ENCODE measurements around the gene ZNF74.

The ZNF74 gene

DNA sequence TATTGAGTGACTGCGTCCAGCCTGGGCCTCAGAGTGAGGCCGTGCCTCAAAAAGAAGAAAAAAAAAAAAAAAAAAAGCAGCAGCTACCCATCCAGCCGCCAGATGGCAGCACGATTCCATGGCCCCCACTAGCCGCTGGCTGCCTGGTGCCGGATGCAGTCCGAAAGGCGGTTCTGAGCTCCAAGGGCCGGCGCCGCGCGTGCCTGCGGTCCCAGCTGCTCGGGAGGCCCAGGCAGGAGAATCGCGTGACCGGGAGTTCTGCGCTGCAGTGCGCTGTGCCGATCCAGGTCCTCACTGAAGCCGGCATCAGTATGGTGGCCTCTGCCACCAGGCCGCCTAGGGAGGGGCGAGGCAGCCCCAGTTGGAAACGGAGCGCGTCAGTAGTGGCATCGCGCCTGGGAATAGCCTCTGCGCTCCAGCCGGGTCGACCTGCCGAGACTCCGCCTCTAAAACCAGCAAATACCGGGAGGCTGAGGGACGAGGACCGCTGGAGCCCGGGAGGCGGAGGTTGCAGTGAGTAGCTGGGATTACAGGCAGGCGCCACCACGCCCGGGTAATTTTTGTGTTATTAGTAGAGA lies 24.3 kb downstream of the ZNF74 start:
- DNase-seq (ENCODE audit: low spot score) (peak; percentile 93), FAIRE-seq (peak; percentile 94)

GRCh38 chr22:20419664-20419951 lies 25.7 kb downstream of the ZNF74 start:
- FAIRE-seq (peak; percentile 86), DNase-seq (ENCODE audit: low spot score) (no peak)

GRCh38 chr22:20420157-20420842 lies 26.3 kb downstream of the ZNF74 start:
- FAIRE-seq (peak; percentile 65), DNase-seq (ENCODE audit: low spot score) (no peak)

- peak; percentile 65 for FAIRE-seq
Measured at GRCh38 chr22:20421507-20421874, 27.5 kb downstream of the ZNF74 start.

GRCh38 chr22:20422271-20423007 lies 28.5 kb downstream of the ZNF74 start:
- DNase-seq (ENCODE audit: low spot score) (no peak), FAIRE-seq (peak; percentile 95)

More at GRCh38 chr22:20421507-20421874, 27.5 kb downstream of the ZNF74 start:
- no peak for DNase-seq (ENCODE audit: low spot score)

DNA sequence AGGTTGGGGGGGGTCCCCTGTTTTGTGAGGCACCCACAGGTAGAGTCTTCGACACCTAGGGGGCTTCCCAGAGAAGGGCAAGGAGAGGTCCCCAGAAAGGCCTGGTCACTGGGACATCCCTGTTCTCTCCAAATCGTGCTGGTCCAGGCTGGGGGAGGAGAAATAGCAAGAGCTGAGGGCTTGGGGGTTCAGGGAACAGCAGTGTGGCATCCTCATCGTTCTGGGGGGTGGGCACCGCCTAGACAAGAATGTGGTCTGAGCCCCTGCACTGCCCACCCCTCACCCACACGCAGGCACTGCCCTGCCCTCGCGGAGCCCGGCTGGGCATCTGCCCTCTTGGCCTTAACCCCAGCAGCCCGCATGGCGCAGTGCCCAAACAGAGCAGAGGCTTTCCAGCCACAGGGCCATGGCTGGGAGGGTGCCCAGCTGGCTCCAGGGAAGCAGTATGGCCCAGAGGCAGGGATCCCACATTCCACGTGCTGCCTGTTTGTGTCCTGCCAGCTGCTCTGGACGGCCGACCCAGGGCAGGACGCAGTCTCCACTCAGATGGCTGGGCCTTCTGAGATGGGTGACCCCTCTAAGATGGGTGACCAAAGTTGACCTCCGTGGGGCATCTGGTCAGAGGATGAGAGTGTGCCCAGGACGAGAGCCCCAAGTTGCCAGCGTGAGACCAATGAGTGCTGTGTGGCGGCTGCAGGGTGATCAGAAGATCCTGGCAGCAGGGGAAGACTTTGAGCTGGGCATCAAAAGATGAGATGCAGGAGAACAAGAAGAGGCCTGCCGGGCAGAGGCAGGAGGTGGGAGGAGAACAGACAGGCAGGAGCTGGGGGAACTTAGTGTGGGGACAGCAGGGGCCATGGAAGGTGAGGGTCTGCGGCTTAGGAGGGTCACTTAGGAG lies 29.3 kb downstream of the ZNF74 start:
- no peak for DNase-seq (ENCODE audit: low spot score)
- no peak for FAIRE-seq

GRCh38 chr22:20423906-20424551 lies 30.1 kb downstream of the ZNF74 start:
- no peak for DNase-seq (ENCODE audit: low spot score)
- FAIRE-seq, result no peak

DNA sequence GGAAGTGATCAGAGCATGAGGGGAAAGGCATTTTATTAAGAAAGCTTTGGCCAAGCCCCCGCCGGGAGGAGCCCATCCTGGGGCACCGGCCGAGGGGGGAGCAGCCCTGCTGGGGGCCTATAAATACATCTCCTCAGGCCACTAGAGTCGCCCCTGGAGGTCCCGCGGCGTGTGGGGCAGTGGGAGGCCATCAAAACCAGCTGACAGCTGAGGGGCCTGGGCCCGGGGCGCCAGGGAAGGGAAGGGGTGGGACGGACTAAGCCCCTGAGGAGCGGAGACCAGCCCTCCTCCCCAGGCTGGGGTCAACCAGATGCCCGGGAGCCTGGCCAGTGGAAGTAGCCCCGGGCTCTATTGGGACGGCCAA lies 30.6 kb downstream of the ZNF74 start:
- DNase-seq (ENCODE audit: low spot score) (no peak), FAIRE-seq (no peak)

DNA sequence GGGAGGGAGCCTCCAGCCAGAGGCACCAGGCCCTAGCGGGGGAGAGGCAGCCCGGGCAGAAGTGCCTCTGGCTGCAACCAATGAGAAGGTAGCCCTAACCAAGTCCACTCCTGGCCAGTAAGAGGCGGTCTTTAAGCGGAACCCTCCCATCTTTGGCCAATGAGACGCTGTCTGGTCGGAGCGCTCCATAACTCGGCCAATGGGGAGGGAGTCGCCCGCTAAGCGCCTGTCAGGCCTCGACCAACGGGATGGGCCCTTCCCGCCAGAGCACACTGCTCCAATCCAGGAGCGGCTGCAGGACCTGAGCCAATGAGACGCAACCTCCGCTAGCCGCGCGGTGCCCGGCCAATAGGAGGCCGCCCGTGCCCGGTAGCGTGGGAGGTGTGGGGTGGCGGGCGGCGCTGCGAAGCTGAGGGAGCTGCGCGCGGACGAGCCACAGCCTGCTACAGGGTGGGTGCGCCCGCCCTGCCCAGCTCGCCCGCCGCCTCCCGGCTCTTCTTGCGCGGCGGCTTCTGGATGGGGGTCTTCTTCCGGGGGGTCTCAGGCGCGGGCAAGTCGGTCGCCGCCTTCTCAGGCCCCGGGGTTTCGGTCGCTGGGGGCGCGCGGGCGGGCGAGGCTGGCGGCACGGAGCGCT lies 31.1 kb downstream of the ZNF74 start:
- DNase-seq (ENCODE audit: low spot score), result no peak
- FAIRE-seq, result no peak

DNA sequence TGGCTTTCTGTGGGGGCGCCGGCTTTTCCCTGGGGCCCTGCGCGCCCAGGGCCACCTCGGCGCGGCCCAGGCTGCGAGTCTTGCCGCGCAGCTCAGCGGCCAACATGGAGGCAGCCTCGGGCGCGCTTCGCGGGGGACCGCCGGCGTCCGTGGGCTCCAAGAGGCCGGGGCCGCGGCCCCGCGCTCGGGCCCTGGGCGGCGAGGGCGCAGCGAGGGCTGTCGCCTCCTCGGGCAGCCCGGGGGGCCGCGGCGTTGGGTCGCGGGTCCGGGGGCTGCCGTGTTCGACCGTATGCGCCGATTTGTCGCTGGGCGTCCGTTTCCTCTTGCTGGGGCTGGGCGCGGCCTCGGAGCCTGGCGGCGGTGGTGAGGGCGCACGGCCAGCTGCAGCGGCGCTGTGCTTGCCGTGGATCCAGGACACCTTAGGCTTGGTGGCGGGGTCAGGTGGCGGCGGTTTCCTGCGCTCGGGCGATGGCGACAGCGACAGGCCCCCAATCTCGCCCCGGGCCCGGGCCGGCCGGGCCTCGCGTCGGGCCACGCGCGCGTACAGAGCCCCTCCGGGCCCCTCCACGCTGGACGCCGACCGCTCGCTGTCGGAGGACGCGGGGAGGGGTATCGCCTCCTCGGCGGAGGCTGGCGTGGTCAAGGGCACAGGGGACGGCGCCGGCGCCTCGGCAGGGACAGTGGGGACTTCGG lies 31.8 kb downstream of the ZNF74 start:
- DNase-seq (ENCODE audit: low spot score), result no peak
- no peak for FAIRE-seq

DNA sequence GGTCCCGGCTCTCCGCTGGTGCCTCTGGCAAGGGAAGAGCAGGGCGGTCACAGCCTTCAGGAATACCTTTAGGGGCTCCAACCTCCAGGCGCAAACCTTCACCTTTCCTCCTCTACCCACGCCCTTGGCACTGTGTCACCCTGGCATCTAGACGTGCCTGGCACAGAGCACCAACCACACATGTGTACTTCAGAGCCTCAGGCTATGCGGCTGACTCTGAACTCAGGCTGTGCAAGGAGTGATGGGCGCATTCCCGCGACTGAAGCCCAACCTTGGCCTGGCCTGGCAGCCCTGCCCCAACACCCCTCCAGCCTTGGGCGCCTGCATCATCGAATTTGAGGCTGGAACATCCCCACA lies 32.3 kb downstream of the ZNF74 start:
- DNase-seq (ENCODE audit: low spot score) (no peak), FAIRE-seq (no peak)

DNA sequence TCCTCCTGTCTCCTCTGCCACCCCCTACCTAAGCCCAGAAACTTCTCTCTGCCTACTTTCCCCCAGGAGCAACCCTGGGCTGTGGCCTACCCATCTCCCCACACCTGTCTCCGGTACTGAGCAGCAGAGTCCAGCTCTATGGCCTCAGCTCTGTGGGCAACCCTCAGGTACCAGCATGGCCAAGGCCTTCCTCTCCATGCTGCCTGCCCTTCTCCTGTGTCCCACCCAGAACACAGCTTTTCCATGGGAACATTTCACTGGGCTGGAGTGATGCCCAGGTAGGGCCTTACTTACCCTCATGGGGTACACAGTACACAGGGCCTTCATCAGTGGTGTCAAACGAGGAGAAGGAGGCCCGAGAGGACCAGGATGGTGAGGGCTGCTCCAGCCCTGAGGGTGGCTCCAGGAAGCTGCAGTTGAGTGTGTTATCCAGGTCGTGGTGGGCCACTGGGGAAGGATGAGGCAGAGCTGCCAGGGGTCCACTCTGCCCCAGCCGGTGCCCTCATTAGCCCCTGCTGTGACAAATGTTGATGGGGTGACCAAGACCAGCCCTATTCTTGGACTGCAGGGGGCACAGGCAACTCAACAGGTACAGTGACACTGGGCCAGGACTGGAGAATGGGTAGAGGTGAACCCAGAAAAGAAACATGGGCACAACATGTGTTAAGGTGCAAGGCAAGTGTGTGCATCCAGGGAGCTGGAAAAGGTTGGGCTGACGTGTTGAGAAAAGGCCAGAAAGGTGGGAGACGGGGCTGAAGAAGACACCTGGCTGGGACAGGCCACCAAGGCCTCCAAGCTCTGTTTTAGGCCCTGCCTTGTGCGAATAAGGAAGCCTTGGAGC lies 33.4 kb downstream of the ZNF74 start:
- FAIRE-seq (peak; percentile 50), DNase-seq (ENCODE audit: low spot score) (no peak)

DNA sequence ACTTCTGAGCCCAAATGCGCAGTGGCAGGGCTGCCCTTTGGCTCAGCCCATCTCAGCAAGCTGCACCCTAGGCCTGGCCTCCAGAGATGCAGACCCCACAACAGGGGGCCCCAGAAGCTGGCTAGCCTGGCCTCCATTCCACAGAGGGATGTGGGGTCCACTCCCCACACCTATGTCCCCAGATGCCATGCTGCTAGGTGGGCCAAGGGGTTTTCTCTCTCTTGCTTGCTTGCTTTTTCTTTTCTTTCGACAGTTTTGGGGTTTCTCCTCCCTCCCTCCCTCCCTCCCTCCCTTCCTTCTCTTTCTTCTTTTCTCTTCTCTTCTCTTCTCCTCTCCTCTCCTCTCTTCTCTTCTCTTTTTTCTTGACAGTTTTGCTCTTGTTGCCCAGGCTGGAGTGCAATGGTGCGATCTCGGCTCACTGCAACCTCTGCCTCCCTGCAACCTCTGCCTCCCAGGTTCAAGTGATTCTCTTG lies 34.0 kb downstream of the ZNF74 start:
- no peak for FAIRE-seq
- DNase-seq (ENCODE audit: low spot score), result no peak

GRCh38 chr22:20428496-20429253 lies 34.7 kb downstream of the ZNF74 start:
- FAIRE-seq, result peak; percentile 5
- no peak for DNase-seq (ENCODE audit: low spot score)

DNA sequence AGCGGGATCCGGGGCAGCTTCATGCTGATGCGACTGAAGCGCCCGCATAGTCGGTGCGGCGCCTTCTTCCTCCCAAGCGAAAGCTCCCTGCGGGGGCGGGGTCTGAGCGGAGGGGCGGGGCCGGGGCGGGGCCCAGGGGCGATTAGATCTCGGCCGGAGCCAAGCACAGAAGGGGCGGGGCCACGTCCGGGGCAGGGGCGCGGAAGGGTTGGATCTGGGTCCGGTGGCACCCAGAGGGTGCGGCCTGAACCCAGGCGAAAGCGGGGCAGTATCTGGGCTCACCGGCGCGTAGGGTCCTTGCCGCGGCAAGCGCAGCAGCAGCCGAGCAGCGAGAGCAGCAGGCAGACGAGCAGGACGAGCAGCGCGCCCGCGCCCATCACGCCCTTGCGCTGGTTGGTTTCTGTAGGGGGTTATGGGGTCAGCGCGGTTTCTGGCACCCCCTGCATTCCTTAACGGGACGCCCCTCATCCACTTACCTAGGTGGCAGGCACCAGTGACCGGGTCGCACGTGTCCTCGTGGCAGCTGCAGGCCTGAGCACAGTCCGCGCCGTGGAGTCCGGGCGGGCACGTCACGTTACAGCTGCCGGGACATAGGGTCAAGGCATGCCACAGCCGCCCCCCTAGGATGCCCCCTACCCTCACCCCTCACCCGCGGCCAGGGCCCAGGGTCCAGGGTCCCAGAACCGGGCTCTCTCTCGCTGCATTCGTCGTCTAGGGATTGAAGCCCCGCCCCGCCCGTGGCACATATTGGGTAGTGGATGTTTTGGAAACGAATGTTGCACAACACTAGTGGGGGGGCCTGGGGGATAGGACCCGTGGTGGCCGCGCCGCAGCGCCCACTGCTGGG lies 35.5 kb downstream of the ZNF74 start:
- DNase-seq (ENCODE audit: low spot score) (no peak), FAIRE-seq (peak; percentile 37)

DNA sequence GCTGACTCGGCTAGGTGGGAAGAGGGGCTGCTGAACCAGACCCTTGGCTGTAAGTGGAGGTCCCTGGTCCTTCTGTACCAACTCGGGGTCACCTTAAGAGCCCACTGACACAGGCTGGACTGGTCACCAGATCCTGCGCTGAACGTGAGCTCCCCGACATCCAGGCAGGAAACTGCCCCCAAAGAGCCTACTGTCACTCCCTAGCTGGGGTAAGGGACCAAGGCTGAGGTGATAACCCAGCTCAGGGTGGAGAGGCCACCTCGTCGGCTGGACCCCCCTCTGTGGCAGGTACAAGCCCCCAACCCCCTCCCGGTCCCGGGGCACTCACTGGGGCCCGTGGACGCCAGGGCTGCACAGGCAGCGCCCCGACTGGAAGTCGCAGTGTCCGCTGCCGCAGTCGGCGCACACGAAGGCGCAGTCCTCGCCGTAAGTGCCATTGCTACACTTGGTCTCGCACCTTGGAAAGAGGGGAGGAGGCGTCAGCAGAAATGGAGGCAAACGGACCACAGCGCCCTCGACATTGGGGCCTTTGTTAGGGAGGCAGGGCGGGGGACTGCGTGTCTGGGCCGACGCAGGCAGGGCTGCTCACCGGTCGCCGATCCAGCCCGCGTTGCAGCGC lies 36.3 kb downstream of the ZNF74 start:
- FAIRE-seq (peak; percentile 40), DNase-seq (ENCODE audit: low spot score) (no peak)
